AG10803 (cell line): Measurements from ENCODE around the gene CCND3.

Source experiments
- DNase-seq: peaks from one replicate; pipeline ENCODE4 v3.0.0; 2010; ENCODE audit warnings: low read depth
- H3K4me3 ChIP-seq: 2 replicates; pipeline ENCODE4 v1.5.1; 2011; ENCODE audit warnings: mild to moderate bottlenecking, low read length, control low read depth
- CTCF ChIP-seq: conservative IDR thresholded peaks from 2 replicates; pipeline ENCODE4 v1.5.1; 2011; ENCODE audit warnings: mild to moderate bottlenecking, low read length, control low read depth, inconsistent platforms

Gene CCND3

GRCh38 chr6:41885930-41886329 lies 55.7 kb downstream of the CCND3 start:
- no peak for TF ChIP-seq CTCF
- no peak for DNase-seq
- H3K4me3 ChIP-seq, result no peak overlapping the region

GRCh38 chr6:41884957-41885356 lies 56.7 kb downstream of the CCND3 start:
- no peak overlapping the region for H3K4me3 ChIP-seq
- no peak for TF ChIP-seq CTCF
- no peak for DNase-seq
